Liver (tissue), 9 donors: ENCODE data around the gene KDM3B. TPM values are rescaled to one million over a fixed set of nuclear protein-coding genes. Genes with fewer than 3 reads are reported as not detected.
A peak's percentile ranks its signal among the peaks of the same experiment; 100 is the strongest.

ENCODE experiments used
- DNase-seq: peaks from one replicate; pipeline ENCODE4 v3.0.0-alpha.2; 2017; ENCODE audit warnings: low spot score
- H3K27ac ChIP-seq, 2 donors: one replicate each; pipeline ENCODE4 v1.7.0; 2013; ENCODE audit warnings: inconsistent platforms in 2 of 2, low read length in 2 of 2, control low read depth in 1 of 2, low read depth in 1 of 2, mild to moderate bottlenecking in 1 of 2
- H3K27me3 ChIP-seq, 4 donors: one replicate each; pipeline versions ENCODE4 v1.6.1 to v1.7.0; 2013; ENCODE audit warnings: low read length in 3 of 4, inconsistent platforms in 1 of 4, mild to moderate bottlenecking in 1 of 4, moderate library complexity in 1 of 4; ENCODE audit not compliant: control insufficient read depth in 4 of 4, insufficient read depth in 4 of 4
- H3K36me3 ChIP-seq, 4 donors: one replicate each; pipeline versions ENCODE4 v1.6.1 to v1.7.0; 2013; ENCODE audit warnings: low read length in 3 of 4, mild to moderate bottlenecking in 3 of 4, low read depth in 1 of 4, moderate library complexity in 1 of 4; ENCODE audit not compliant: control insufficient read depth in 4 of 4, insufficient read depth in 3 of 4
- H3K4me1 ChIP-seq, 4 donors: one replicate each; pipeline versions ENCODE4 v1.6.1 to v1.7.0; 2013; ENCODE audit warnings: low read length in 3 of 4, mild to moderate bottlenecking in 3 of 4, moderate library complexity in 1 of 4; ENCODE audit not compliant: control insufficient read depth in 4 of 4, insufficient read depth in 4 of 4
- H3K4me3 ChIP-seq, 3 donors: one replicate each; pipeline versions ENCODE4 v1.6.1 to v1.7.0; 2013; ENCODE audit warnings: low read length in 3 of 3, control low read depth in 1 of 3, low read depth in 1 of 3, mild to moderate bottlenecking in 1 of 3
- H3K9ac ChIP-seq, 2 donors: one replicate each; pipeline ENCODE4 v1.7.0; 2013; ENCODE audit warnings: low read length in 2 of 2, mild to moderate bottlenecking in 2 of 2, moderate library complexity in 2 of 2, control low read depth in 1 of 2, low read depth in 1 of 2
- H3K9me3 ChIP-seq, 4 donors: one replicate each; pipeline versions ENCODE4 v1.6.1 to v1.7.0; 2013; ENCODE audit warnings: low read length in 3 of 4; ENCODE audit not compliant: control insufficient read depth in 4 of 4
- ATF3 ChIP-seq: IDR thresholded peaks from 2 replicates; pipeline ENCODE4 v1.6.1; 2016; ENCODE audit warnings: antibody characterized with exemption
- EGR1 ChIP-seq, 2 donors: IDR thresholded peaks; 2 replicates each; pipeline ENCODE4 v1.6.1; 2016 to 2018; ENCODE audit warnings: antibody characterized with exemption in 2 of 2, low read depth in 2 of 2
- FOXA1 ChIP-seq: IDR thresholded peaks from 2 replicates; pipeline ENCODE4 v1.6.1; 2016; ENCODE audit warnings: antibody characterized with exemption
- FOXA2 ChIP-seq: IDR thresholded peaks from 2 replicates; pipeline ENCODE4 v1.6.1; 2016; ENCODE audit warnings: antibody characterized with exemption
- GABPA ChIP-seq, 2 donors: IDR thresholded peaks in 1 of 2; conservative IDR thresholded peaks in 1 of 2; 2 replicates each; pipeline ENCODE4 v1.6.1; 2016; ENCODE audit warnings: antibody characterized with exemption in 2 of 2, mild to moderate bottlenecking in 1 of 2, moderate library complexity in 1 of 2
- HNF4A ChIP-seq, 2 donors: conservative IDR thresholded peaks; 2 replicates each; pipeline ENCODE4 v1.6.1; 2016; ENCODE audit warnings: antibody characterized with exemption in 2 of 2, mild to moderate bottlenecking in 2 of 2
- HNF4G ChIP-seq: IDR thresholded peaks from 2 replicates; pipeline ENCODE4 v1.6.1; 2016; ENCODE audit warnings: antibody characterized with exemption
- JUND ChIP-seq, 2 donors: IDR thresholded peaks; 2 replicates each; pipeline ENCODE4 v1.6.1; 2016; ENCODE audit warnings: antibody characterized with exemption in 2 of 2
- MAX ChIP-seq: IDR thresholded peaks from 2 replicates; pipeline ENCODE4 v1.6.1; 2016; ENCODE audit warnings: antibody characterized with exemption
- NR2F2 ChIP-seq: IDR thresholded peaks from 2 replicates; pipeline ENCODE4 v1.6.1; 2016; ENCODE audit warnings: antibody characterized with exemption
- RAD21 ChIP-seq, 2 donors: IDR thresholded peaks; 2 replicates each; pipeline ENCODE4 v1.6.1; 2016; ENCODE audit warnings: antibody characterized with exemption in 2 of 2, mild to moderate bottlenecking in 2 of 2
- REST ChIP-seq: IDR thresholded peaks from 2 replicates; pipeline ENCODE4 v1.6.1; 2016; ENCODE audit warnings: antibody characterized with exemption, mild to moderate bottlenecking
- RXRA ChIP-seq, 2 donors: IDR thresholded peaks; 2 replicates each; pipeline ENCODE4 v1.6.1; 2017 to 2018; ENCODE audit warnings: antibody characterized with exemption in 2 of 2, mild to moderate bottlenecking in 1 of 2
- SP1 ChIP-seq: IDR thresholded peaks from 2 replicates; pipeline ENCODE4 v1.6.1; 2018; ENCODE audit warnings: antibody characterized with exemption, mild to moderate bottlenecking
- TAF1 ChIP-seq: conservative IDR thresholded peaks from 2 replicates; pipeline ENCODE4 v1.6.1; 2016; ENCODE audit warnings: antibody characterized with exemption, mild to moderate bottlenecking
- YY1 ChIP-seq: IDR thresholded peaks from 2 replicates; pipeline ENCODE4 v1.6.1; 2016; ENCODE audit warnings: antibody characterized with exemption, mild to moderate bottlenecking
- ZBTB33 ChIP-seq: IDR thresholded peaks from 2 replicates; pipeline ENCODE4 v1.6.1; 2016; ENCODE audit warnings: antibody characterized with exemption
- WGBS: extraction: QIAGEN DNeasy Blood & Tissue Kit; methylation state at CpG from one replicate; pipeline ENCODE4 v1.1.7; 2013; 5-methylcytosine and 5-hydroxymethylcytosine counted together
- polyA plus RNA-seq, 2 donors: library from polyadenylated mRNA; stranded (reverse) in 1 of 2; unstranded in 1 of 2; fragments of 200-250 nt in 1 of 2; fragments of >200 nt in 1 of 2; fragmentation: Nextera tagmentation in 1 of 2; extraction: Ambion mirVana in 1 of 2; gene quantifications; one replicate each; pipeline versions ENCODE4 v1.2.1 to v1.2.3, GENCODE V29; 2013 to 2015
- total RNA-seq, 2 donors: library from RNA; depleted of rRNA; stranded (reverse); fragments of >200 nt; gene quantifications; one replicate each; pipeline ENCODE4 v1.2.3, GENCODE V29; 2014
- donor health status: healthy.
- donor health status: healthy.
- donor health status: healthy.
- donor health status: healthy.
- donor health status: healthy.

KDM3B gene
- total and polyA plus RNA-seq, 4 donors = 6.8 to 39.6 (median 18.8) TPM

GRCh38 chr5:138334867-138335447 is 17.5 kb upstream of the KDM3B start:
- Histone ChIP-seq H3K9me3 (no peaks in the 10 kb centered on the region), H3K27me3 (no peaks in the 10 kb centered on the region), H3K4me1 (peaks cover 2 to 30% (median 23%) of the 10 kb centered on the region in 4 donors), H3K4me3 (no peak overlapping the region), H3K27ac (no peak overlapping the region), H3K36me3 (no peaks in the 10 kb centered on the region), H3K9ac (no peak overlapping the region)
- WGBS = 77% methylated on average over 3 of the region's 3 CpGs
- no peak for DNase-seq
- TF ChIP-seq YY1 (no peak), NR2F2 (no peak), TAF1 (no peak), SP1 (no peak), FOXA2 (no peak), FOXA1 (no peak), HNF4G (no peak), ZBTB33 (no peak), RXRA (IDR thresholded peaks at IDR 0.05) (no peak), JUND (IDR thresholded peaks at IDR 0.05) (no peak), EGR1 (IDR thresholded peaks at IDR 0.05; ENCODE audit: low read depth in 2 of 2) (no peak), HNF4A (conservative IDR thresholded peaks at IDR 0.05) (no peak)

GRCh38 chr5:138336952-138337684 is 15.4 kb upstream of the KDM3B start:
- TF ChIP-seq RAD21 (IDR thresholded peaks at IDR 0.05) (no peak), JUND (IDR thresholded peaks at IDR 0.05) (peak; percentile 59 to 92)
- Histone ChIP-seq H3K9me3 (no peaks in the 10 kb centered on the region), H3K36me3 (peaks cover 0 to 8% (median 5%) of the 10 kb centered on the region in 4 donors), H3K27ac (peak overlapping the region; percentile 95 to 99), H3K4me3 (peak overlapping the region; percentile 73 to 86 (median 74)), H3K27me3 (no peaks in the 10 kb centered on the region), H3K4me1 (peaks cover 1 to 16% (median 9%) of the 10 kb centered on the region in 4 donors), H3K9ac (peak overlapping the region; percentile 67 to 78)
- DNase-seq = no peak
- WGBS = 19% methylated on average over 13 of the region's 13 CpGs

GRCh38 chr5:138337685-138338410 is 14.6 kb upstream of the KDM3B start, which contains the start of gene FAM53C:
FAM53C (plus strand) TSS chr5:138338266; CDS start chr5:138341336, 3,070 bp downstream.
- H3K27me3 ChIP-seq = no peaks in the 10 kb centered on the region
- peaks cover 1 to 13% (median 7%) of the 10 kb centered on the region in 4 donors for H3K4me1 ChIP-seq
- TF ChIP-seq TAF1 = peak; percentile 98
- peak in 1 of 2 donors; percentile 23 for TF ChIP-seq RAD21 (IDR thresholded peaks at IDR 0.05)
- TF ChIP-seq JUND (IDR thresholded peaks at IDR 0.05) = no peak
- TF ChIP-seq SP1 = peak; percentile 86
- TF ChIP-seq FOXA2 = peak; percentile 53
- TF ChIP-seq RXRA (IDR thresholded peaks at IDR 0.05) = peak in 1 of 2 donors; percentile 2
- no peak for TF ChIP-seq HNF4G
- TF ChIP-seq REST = peak; percentile 95
- TF ChIP-seq ZBTB33 = peak; percentile 46
- peak; percentile 88 for TF ChIP-seq MAX
- no peak for TF ChIP-seq GABPA (IDR thresholded peaks at IDR 0.05 in 1 of 2, conservative IDR thresholded peaks at IDR 0.05 in 1 of 2)
- peak; percentile 36 for TF ChIP-seq ATF3
- TF ChIP-seq EGR1 (IDR thresholded peaks at IDR 0.05; ENCODE audit: low read depth in 2 of 2) = peak; percentile 65 to 73

More at GRCh38 chr5:138337685-138338410, 14.6 kb upstream of the KDM3B start, which contains the start of gene FAM53C:
- Histone ChIP-seq H3K27ac (peak within 1 kb of the TSS; percentile 95 to 99), H3K36me3 (peaks cover 0 to 9% (median 5%) of the 10 kb centered on the region in 4 donors), H3K9me3 (no peaks in the 10 kb centered on the region), H3K4me3 (peak within 1 kb of the TSS; percentile 73 to 86 (median 81)), H3K9ac (peak within 1 kb of the TSS; percentile 76 to 78)
- DNase-seq = peak; percentile 95
- WGBS = under 1% methylated on average over 56 of the region's 56 CpGs
